ENCODE measurements around the gene DNAJB9.

The DNAJB9 gene

DNA sequence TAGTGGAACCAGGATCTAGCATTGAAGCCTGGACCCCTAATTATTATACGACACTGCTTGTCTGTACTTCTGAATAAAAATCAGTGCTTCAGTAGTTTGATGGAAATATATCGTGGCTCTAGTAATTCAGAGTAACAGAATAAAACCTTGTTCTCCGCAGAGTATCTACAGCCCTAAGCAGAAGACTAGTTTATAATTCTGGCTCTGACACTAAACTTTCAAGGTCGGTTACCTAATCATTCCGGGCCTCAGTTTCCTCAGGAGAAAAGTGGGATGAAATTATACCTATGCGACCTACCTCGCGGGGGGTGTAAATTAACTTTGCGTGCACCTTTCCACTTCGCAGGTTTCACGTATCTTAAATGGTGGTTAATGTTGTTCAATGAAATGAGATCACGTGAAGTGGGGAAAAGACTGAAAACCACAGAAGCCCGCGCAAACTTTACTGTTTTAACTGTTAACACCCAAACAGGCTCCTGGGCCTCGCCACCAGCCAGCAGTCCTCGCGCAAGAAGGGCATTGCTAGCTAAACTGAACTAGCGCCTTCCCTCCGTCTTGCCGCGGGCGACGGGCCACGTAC, 783 bp upstream of the DNAJB9 start:
- DNase-seq (ENCODE audit: low spot score), result no peak

DNA sequence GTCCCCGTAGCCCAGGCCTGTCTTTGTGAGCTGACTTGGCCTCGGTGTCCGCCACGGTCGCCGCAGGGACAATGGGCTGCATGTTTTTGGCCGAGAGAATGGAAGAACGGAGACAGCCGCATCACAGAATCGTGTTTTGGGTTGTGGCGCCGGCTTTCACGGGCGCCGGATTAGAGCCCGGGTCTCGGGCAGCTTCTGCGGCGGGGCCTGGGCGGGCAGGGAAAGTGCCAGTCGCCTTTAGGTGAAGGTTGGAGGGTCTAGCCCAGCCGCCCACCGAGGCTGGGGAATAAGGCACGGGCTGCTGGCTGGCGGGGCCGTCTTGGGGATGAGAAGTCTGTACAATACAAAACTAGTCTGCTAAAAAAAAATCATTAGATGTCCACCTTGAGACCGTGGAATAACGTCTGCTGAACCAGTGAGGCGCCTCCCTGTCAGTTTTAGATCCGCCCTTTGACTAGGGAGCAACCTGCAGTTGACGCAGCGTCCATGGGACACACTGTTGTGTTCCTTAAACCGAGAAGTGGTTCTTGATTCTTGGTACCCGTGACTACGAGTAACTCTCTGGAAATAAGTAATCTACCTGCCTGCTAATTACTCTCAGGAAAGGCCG, 577 bp downstream of the DNAJB9 start:
- no peak for DNase-seq (ENCODE audit: low spot score)

DNA sequence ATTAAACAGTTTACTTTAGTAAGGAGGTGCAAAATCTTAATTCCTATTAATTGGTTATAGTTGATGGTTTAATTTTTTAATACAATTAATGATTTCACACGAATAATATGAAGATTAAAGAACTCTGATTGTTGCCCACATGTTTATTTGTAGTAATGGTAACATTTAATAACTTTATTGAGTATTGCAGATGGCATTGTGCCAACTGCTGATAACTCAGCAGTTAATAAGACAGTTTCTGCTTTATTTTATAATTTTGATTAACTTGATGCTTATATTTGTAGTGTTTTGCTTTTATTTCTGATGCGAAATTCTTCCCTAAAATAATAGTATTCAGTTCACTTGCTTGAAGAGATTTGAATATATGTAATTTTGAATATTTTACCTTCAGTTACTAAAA, 2.8 kb downstream of the DNAJB9 start:
- no peak for DNase-seq (ENCODE audit: low spot score)

DNA sequence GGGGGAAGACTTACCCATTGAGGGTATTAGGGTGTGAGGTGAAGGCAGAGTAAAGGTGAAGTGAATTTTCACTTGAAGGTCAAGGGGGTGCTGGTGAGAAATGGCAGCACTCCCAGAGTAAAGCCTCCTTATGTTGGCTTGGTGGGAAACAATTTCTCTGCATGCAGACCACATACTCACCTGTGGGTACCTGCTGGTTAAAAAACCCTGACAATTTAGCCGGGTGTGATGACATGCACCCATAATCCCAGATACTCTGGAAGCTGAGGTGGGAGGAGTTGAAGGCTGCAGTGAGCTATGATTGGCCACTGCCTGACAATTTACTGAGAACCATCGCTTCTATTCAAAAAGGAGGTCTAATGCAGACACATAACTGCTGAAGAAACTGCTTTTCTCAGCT, 5.5 kb downstream of the DNAJB9 start:
- no peak for DNase-seq (ENCODE audit: low spot score)

DNA sequence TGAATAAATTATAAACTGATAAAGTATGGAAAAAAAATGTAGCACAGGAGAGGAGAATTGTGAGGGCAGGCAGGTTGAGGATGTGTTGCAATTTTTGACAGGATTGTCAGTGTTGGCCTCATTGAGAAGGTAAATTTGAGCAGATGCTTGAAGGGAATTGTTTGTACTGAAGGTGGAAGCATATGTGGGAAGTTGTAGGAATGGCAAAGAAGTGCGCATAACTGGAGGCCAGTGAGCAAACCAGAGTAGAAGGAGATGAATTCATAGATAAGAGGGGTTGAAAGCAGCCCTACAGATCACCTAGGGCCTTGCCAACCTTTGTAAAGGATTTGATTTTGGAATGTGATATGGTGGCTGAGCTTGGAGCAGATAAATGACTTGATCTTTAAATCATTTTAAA, 6.4 kb downstream of the DNAJB9 start:
- DNase-seq (ENCODE audit: low spot score), result no peak

DNA sequence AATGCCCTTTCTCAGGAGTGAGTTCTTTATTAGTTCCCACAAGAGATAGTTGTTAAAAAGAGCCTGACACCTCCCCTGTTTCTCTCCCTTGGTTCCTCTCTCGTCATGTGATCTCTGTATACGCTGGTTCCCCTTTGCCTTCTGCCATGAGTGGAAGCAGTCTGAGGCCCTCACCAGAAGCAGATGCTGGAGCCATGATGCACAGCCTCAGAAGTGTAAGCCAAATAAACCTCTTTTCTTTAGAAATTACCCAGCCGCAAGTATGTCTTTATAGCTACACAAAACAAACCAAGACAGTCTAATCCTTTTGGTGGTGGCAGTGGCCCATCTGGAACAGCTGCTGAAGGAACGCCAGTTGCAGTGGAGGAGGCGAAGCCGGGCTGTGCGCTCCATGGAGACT, 9.3 kb downstream of the DNAJB9 start:
- DNase-seq (ENCODE audit: low spot score), result no peak

DNA sequence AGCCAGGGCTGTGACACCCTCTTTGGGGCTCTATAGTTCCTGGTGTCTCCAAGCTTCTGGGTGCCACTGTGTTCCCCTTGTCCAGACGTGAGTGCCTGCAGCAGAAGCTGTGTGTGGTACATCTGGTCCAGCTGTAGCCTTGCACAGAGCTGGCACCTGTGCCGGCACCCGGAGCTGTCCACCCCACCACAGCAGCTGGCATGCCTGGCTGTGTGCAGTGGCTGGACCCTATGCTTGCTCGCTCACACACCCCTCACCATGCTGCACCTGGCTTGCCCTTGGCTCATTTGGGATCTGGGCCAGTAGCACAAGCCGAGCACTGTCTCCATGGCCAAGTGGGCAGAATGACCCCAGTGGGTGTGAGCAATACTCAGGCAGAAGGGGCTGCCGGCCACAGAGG, 10.6 kb downstream of the DNAJB9 start:
- no peak for DNase-seq (ENCODE audit: low spot score)

DNA sequence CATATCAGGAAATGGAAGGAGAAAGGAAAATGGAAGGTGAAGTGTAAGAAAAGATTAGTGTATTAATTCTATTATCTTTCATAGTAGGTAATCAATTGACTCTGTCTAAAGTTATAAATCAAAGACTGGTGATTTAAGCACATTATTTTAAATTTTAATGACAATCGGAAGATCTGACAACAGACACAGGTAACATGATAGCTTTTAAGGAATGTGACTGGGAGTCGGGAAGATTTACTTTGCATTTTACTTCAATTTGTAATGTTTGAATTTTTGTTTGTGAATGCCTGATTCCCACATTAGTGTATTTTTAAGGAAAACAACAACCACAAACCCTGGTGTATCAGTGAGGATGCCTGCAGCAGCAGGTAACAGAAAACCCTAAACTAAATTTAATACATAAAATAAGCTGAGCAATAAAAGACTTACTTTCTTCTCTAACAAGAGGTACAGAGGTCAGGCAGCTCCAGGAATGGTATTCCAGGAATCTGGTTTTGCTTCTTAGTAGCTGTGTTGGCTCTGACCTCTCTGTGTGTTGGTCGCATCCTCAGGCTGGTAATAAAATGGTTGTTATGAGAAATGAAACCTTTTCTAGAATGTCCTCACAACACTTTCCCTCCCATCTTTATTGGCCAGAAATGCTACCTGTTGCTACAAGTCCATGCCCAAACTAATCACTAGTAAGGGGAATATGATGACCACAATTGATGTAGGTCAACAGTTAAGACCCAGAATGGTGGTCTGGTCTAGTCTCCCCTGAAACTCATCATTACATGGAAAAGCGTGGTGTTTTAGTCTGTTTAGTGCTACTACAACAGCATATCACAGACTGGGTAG, 12.2 kb downstream of the DNAJB9 start:
- no peak for DNase-seq (ENCODE audit: low spot score)

DNA sequence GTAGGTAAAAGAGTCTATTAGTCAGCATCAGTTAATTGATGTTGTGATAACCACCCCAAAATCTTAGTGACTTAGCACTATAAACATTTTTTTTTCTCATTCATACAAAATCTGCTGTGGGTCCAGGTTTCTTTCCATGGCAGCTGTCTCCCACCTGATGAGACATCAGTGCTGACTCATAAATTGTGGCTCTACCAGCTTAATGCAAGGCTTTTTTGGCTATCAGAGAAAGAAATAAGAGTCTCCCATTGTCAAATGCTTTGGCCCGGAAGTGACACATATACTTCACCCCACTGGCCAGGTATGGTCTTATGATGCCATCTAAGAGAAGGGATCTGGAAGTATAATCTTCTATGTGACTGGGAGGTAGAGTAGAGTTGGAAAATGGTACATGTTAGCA, 14.5 kb downstream of the DNAJB9 start:
- no peak for DNase-seq (ENCODE audit: low spot score)

DNA sequence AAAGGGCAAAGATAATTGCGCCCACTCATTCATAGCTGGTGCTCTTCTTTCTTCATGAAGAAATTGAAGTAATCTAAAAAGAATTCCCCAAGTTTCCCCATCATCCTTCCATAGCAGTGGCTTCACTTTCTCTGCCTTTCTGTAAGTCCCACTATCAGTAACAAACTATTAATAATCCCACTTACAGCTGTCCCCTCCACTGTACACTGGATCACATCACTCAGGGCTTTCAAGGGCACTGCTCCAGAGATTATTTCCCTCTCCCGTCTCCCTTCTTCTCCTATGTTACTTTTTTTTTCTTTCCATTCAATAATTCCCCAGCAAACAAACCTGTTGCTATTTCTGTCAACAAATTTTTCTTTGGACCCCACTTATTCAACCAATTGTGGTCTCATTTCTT, 16.2 kb downstream of the DNAJB9 start:
- no peak for DNase-seq (ENCODE audit: low spot score)

DNA sequence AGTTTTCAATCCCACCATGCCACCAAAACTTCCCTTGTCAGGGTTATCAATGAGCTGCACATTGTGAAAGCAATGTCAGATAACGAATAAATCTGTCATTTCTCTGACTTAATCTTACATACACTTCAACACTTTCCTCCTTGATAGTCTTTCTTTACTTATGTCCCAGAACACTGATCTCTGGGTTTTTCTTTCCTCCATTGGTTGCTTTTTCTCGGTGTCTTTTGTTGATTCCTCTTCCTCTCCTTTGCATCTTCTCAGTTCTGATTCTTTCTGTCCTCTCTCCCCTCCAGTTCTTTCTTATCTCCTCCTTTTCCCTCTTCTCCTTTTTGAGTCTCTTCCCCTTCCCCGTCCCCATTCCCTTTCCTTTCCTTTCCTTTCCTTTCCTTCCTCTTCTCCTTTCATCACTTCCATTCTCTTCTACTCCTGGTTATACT, 16.6 kb downstream of the DNAJB9 start:
- no peak for DNase-seq (ENCODE audit: low spot score)

DNA sequence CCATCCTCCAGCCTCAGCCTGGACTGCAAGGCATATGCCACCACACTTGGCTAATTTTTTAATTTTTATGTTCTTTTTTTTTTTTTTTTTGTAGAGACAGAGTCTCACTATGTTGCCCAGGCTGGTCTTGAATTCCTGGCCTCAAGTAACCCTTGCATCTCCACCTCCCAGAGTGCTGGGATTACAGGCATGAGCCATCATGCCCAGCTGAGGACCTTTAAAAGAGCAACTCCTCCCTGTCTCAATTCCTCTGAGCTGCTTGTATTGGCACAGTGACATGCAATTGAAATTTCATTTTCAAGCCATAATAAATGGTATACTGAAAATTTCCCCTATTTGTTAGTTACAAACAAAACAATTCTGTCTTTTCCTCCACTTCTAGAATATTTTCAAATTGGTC, 19.5 kb downstream of the DNAJB9 start:
- no peak for DNase-seq (ENCODE audit: low spot score)

DNA sequence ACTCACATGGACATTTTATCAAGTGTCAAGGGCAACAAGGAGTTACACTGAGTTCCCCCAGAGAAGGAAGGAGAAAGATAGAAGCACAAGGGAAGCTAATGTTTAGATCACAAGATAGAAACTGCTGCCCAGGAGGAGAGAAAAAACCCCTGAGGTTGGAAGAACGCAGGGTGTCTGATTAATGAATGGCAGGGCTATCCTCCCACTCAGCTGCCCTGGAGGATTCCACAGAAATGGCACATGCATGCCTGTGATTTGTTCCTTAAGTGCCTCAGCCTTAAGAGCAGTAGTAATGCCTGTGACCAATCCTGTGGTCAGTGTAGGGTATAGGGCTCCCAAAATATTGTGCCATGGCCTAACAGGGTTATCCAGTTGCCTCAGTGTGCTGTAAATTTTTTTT, 20.2 kb downstream of the DNAJB9 start:
- DNase-seq (ENCODE audit: low spot score), result no peak

DNA sequence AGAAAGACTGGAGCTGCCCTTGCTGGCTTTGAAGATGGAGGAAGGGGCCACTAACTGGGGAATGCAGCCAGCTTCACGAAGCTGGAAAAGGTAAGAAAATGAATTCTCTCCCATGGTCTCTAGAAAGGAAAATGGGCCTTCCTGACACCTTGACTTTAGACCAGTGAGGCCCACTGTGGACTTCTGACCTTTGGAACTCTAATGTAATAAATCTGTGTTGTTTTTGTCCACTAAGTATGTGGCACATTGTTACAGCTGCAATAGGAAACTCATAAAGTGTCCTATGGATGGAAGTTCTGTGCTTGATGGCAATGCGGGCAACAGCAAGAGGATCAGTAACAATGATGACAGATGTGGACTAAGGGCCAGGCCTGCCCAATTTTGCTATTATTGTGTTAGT, 20.9 kb downstream of the DNAJB9 start:
- DNase-seq (ENCODE audit: low spot score), result no peak

DNA sequence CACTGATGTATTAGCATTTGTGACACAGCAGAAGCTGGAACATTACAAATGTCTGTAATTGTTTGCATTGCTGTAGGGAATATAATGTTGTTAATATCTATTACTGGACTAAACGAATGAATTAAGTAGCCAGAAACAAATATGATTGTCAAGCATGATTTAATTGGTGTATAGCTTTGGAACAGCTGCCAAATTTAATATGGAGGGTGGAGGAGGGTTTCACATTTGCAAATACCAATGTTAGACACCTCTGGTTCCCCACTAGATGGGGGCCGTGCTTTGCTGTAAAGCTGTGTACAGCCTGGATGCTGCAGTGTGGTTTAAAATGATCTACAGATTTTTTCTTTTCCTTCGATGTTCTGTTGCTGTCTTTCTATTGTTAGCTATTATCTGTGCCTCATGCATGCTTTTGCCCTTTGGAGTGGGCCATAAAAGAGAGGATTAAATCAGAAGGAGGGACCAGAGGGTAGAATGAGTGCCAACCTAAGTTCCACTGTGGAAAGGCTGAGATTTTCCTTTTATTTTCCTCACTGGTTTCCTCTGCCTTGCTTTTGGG, 23.1 kb downstream of the DNAJB9 start:
- no peak for DNase-seq (ENCODE audit: low spot score)

DNA sequence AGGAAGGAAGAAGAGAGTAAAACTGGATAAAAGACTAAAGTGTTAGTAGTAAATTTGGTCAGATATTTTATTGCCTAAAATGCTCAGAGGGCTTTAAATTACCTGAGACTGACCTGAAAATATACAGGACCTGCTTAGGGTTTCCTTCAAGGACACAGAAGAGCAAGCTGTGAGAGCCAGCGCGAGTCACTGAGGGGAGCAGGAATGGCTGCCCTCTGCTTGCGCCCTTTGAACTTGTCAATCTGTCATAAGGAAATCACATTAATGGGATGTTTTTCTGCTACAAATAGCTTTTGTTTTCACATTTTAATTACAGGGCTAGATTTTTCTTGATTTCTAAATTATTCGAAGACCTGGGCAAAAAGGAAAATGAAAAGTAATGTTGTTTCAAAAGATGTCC, 26.9 kb downstream of the DNAJB9 start:
- no peak for DNase-seq (ENCODE audit: low spot score)

DNA sequence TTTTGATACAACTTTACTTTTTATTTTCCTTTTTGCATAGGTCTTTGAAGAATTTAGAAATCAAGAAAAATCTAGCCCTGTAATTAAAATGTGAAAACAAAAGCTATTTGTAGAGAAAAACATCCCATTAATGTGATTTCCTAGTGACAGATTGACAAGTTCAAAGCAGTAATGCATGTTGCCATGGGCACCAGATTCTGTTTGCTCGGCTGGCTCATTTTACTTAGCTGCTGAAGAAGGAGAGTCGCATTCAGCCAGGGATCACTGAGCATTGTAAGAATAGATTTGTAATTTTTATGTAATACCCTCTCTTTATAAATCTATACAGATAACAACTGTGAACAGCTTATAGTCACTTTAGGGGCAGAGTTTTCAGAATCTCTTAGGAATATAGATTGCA, 28.5 kb downstream of the DNAJB9 start:
- no peak for DNase-seq (ENCODE audit: low spot score)

DNA sequence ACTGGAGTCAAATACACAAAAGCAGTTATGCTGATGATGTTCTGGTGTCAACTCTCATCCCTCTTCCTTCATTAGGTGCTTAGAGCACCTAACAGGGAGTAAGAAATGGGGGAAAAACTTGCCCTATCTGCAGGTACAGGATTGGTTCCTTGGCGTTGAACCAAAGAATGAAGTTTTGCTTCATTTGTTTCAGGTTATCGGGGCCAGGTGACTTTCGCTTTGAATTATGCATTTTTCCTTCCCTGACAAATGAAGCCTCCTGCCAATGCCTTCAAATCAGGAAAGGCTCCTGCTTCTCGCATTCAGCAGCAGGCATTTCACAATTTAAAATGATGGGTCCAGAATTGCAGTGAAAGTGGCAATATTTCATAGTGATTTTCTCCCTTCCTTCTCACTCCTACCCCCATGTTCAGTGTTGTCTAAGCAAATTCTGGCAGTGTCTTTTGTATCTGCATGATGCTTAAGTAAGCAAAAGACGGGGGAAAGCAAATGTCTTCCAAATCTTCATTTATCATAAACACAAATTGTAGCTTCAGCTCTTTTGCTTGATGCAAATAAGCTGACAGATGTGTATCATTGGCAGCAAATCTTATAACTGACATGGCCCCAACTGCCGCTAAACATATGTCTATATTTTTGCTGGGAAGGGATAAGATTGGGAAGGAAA, 29.4 kb downstream of the DNAJB9 start:
- no peak for DNase-seq (ENCODE audit: low spot score)

DNA sequence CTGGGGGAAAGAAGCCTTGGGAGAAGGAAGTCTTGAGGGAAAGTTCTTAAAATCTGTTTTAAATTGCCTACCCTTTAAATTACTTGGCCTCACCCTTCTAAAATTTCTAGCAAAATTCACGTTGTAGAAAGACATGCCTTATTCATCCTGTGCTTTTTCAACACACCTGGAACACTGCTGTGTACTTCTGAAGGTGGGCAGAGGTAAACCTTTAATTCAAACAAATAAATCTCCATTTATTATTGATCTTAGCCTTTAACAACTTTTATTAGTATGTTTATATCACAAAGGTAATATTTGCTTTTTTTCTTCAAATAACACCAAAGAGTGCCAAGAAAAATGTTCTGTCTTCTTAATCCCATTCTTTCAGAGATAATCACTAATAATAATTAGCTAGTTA, 30.7 kb downstream of the DNAJB9 start:
- no peak for DNase-seq (ENCODE audit: low spot score)

DNA sequence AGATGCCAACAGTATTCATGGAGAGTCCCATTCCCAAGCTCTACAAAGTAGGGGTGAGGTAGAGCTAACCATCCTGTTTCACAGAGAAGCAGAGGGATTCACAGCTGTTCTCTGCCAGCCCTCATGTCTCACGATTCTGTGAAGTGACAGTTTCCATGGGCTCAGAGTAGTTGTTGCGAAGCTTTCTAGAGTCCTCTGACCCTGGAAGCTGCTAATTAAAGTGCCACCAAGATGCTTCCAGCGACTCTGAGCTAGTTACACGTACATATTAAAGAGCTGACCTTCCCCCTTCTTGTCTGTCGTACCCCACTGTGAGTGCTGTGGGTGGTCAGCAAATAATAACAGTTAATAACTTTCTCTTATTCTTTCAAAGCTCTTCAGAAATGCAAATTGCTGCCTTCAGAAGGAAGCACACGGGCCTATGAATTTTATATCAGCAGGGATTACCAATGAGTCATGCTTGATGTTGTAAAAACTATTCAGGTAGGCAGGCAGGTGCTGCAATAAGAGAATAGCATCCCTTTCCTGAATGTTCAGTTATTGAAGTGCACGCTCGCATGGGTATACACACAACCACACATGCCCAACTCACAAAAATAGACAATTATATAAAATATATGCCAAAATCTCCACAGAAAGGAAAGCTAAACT, 34.1 kb downstream of the DNAJB9 start:
- no peak for DNase-seq (ENCODE audit: low spot score)

DNA sequence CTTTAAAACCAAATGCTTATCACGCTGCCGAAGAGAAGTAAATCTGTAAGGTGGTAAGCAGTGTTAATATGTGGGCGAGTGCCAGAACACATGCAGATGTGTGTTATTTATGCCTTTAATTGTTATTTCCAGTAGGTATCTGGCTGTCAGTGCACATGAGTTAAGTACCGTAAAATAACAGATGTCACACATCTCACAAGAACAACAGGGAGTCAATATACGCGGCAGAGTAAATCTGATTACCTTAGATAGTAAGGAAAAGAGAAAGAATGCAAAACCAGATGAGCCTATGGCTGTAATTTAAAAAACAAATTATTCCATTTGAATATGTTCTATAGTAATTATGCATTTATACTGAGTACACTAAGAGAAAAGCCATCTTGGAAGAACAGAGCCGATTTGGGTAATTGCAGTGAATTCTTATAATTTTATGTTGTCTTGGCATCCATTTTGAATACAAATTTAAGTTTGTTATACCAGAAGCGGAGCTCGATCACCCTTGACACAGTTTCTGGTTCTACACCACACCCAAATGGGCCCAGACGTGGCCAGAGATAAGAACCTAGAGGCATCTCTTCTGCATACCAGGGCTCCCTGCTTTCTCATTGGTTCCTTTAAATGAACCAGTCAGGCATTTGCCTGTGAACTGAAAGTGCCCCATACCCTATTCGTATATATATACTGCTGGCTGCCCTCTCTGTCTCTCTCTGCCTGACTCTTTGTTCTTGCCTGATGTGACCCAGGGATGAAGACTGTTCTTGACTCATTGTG, 34.8 kb downstream of the DNAJB9 start:
- DNase-seq (ENCODE audit: low spot score), result no peak
